Ovary (tissue), 3 donors: ENCODE measurements around the gene LIN7B.

Source experiments
- POLR2A ChIP-seq: fragments of 450-650 bp; IDR thresholded peaks from one replicate; pipeline ENCODE4 v1.6.1; 2017; ENCODE audit warnings: antibody characterized with exemption, mild to moderate bottlenecking, moderate library complexity
- TF ChIP-seq, protein P1 (sequence below), 3 donors: fragments of 450-650 bp in 2 of 3; fragments of 200-600 bp in 1 of 3; IDR thresholded peaks; one replicate each; pipeline versions ENCODE4 v1.5.1 to v1.8.0; 2016 to 2022; ENCODE audit warnings: antibody characterized with exemption in 3 of 3, mild to moderate bottlenecking in 1 of 3
- donor health status: DM: no; HTN: no; CAD: no.

DNA sequence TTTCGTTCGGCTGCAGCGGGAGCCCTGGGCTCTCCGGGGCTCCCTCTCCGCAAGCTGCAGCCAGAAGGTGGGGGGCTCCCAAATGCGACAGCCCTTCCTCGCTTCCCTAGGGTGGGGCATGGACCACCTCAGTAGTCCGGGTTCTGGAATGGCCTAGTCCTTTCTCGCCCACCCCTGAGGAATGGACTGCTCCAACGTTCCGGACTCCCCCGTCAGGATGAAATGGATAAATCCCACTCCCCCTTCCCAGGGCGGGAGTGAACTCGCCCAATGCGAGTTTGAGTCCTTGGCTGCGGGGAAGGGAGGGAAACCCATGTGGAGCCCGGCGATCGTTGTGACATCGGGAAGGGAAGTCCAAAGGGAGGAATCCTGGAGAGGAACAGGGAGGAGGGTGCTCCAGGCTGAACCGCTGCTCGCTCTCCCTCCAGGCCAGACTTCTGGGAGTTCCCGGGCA is 35.5 kb downstream of the LIN7B start:
- TF ChIP-seq, protein P1, sequence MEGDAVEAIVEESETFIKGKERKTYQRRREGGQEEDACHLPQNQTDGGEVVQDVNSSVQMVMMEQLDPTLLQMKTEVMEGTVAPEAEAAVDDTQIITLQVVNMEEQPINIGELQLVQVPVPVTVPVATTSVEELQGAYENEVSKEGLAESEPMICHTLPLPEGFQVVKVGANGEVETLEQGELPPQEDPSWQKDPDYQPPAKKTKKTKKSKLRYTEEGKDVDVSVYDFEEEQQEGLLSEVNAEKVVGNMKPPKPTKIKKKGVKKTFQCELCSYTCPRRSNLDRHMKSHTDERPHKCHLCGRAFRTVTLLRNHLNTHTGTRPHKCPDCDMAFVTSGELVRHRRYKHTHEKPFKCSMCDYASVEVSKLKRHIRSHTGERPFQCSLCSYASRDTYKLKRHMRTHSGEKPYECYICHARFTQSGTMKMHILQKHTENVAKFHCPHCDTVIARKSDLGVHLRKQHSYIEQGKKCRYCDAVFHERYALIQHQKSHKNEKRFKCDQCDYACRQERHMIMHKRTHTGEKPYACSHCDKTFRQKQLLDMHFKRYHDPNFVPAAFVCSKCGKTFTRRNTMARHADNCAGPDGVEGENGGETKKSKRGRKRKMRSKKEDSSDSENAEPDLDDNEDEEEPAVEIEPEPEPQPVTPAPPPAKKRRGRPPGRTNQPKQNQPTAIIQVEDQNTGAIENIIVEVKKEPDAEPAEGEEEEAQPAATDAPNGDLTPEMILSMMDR (IDR thresholded peaks at IDR 0.05) = peak in 1 of 3 donors; percentile 10
- no peak for TF ChIP-seq POLR2A
